Progenitor cell of endocrine pancreas (in vitro differentiated cells): ENCODE results near the gene CDC42BPA. TPM values are rescaled to one million over a fixed set of nuclear protein-coding genes. Genes with fewer than 3 reads are reported as not detected.

ENCODE experiments used
- DNase-seq: peaks from one replicate; pipeline ENCODE4 v3.0.0; 2021; ENCODE audit warnings: low spot score; ENCODE audit not compliant: unreplicated experiment
- H3K27ac Mint-ChIP-seq: 2 replicates; pipeline ENCODE4 v1.8.0; 2021; ENCODE audit warnings: mild to moderate bottlenecking, moderate library complexity, mixed read lengths
- H3K27me3 Mint-ChIP-seq: 2 replicates; pipeline ENCODE4 v1.8.0; 2021; ENCODE audit warnings: mixed read lengths
- H3K36me3 Mint-ChIP-seq: 2 replicates; pipeline ENCODE4 v1.8.0; 2022; ENCODE audit warnings: mixed read lengths; ENCODE audit not compliant: insufficient read depth
- H3K4me1 Mint-ChIP-seq: 2 replicates; pipeline ENCODE4 v1.8.0; 2021; ENCODE audit warnings: low read depth, mixed read lengths
- H3K4me3 Mint-ChIP-seq: 2 replicates; pipeline ENCODE4 v1.8.0; 2021; ENCODE audit warnings: low read depth, mild to moderate bottlenecking, moderate library complexity, mixed read lengths
- H3K9me3 Mint-ChIP-seq: 2 replicates; pipeline ENCODE4 v1.8.0; 2021; ENCODE audit warnings: low read depth, mixed read lengths
- CTCF ChIP-seq: fragments of 200-600 bp; sonication (generic); IDR thresholded peaks from one replicate; pipeline ENCODE4 v1.5.0; 2021; ENCODE audit warnings: antibody characterized with exemption, mild to moderate bottlenecking; ENCODE audit not compliant: unreplicated experiment
- total RNA-seq: library from RNA; stranded (reverse); gene quantifications from 2 replicates; pipeline ENCODE4 v1.2.1, GENCODE V29; 2021

CDC42BPA gene
- total RNA-seq, 1 donor from 2014 or later = 32.7 TPM

GRCh38 chr1:227131193-227131592 is 187.1 kb downstream of the CDC42BPA start:
- H3K27ac Mint-ChIP-seq = no peak overlapping the region

GRCh38 chr1:227127891-227128290 is 190.4 kb downstream of the CDC42BPA start:
- no peak for TF ChIP-seq CTCF
- peaks cover 4% of the 10 kb centered on the region for H3K36me3 Mint-ChIP-seq
- no peak overlapping the region for H3K4me3 Mint-ChIP-seq
- no peaks in the 10 kb centered on the region for H3K9me3 Mint-ChIP-seq
- H3K27ac Mint-ChIP-seq = no peak overlapping the region
- no peak for DNase-seq
- no peaks in the 10 kb centered on the region for H3K4me1 Mint-ChIP-seq
- no peaks in the 10 kb centered on the region for H3K27me3 Mint-ChIP-seq

More at GRCh38 chr1:227131193-227131592, 187.1 kb downstream of the CDC42BPA start:
- H3K9me3 Mint-ChIP-seq = peaks cover 4% of the 10 kb centered on the region
- peaks cover 5% of the 10 kb centered on the region for H3K4me1 Mint-ChIP-seq
- H3K4me3 Mint-ChIP-seq = no peak overlapping the region
- peak; percentile 56 for TF ChIP-seq CTCF
- no peaks in the 10 kb centered on the region for H3K27me3 Mint-ChIP-seq
- peaks cover 10% of the 10 kb centered on the region for H3K36me3 Mint-ChIP-seq
- DNase-seq = no peak

GRCh38 chr1:227125929-227126545 is 192.3 kb downstream of the CDC42BPA start:
- Mint-ChIP-seq H3K4me1 (peaks cover 4% of the 10 kb centered on the region), H3K27me3 (no peaks in the 10 kb centered on the region), H3K9me3 (no peaks in the 10 kb centered on the region), H3K36me3 (peaks cover 1% of the 10 kb centered on the region), H3K4me3 (no peak overlapping the region), H3K27ac (no peak overlapping the region)
- no peak for TF ChIP-seq CTCF
- no peak for DNase-seq

GRCh38 chr1:227124473-227124872 is 193.8 kb downstream of the CDC42BPA start:
- H3K9me3 Mint-ChIP-seq = no peaks in the 10 kb centered on the region
- DNase-seq = no peak
- TF ChIP-seq CTCF = no peak
- H3K27ac Mint-ChIP-seq = no peak overlapping the region
- H3K4me1 Mint-ChIP-seq = peaks cover 13% of the 10 kb centered on the region
- no peak overlapping the region for H3K4me3 Mint-ChIP-seq
- no peaks in the 10 kb centered on the region for H3K27me3 Mint-ChIP-seq
- H3K36me3 Mint-ChIP-seq = peaks cover 5% of the 10 kb centered on the region

- no peak for DNase-seq
- TF ChIP-seq CTCF = no peak
- H3K27me3 Mint-ChIP-seq = no peaks in the 10 kb centered on the region
- no peak overlapping the region for H3K4me3 Mint-ChIP-seq
- peaks cover 6% of the 10 kb centered on the region for H3K36me3 Mint-ChIP-seq
- no peaks in the 10 kb centered on the region for H3K9me3 Mint-ChIP-seq
- H3K27ac Mint-ChIP-seq = no peak overlapping the region
- H3K4me1 Mint-ChIP-seq = peaks cover 13% of the 10 kb centered on the region
Observed at GRCh38 chr1:227120826-227121225, 197.5 kb downstream of the CDC42BPA start.
